HL-60 (cell line): Measurements from ENCODE around the gene DAAM1.

Experiments used
- DNase-seq, 2 experiments: peaks; one replicate each; pipeline ENCODE4 v3.0.0-alpha.2; 2010 to 2020; ENCODE audit warnings: low read depth in 1 of 2, low spot score in 1 of 2
- H3K27ac ChIP-seq: fragments of 250-450 bp; sonication (Bioruptor Pico); replicated peaks from 2 replicates; pipeline ENCODE4 v1.5.1; 2020; ENCODE audit warnings: mild to moderate bottlenecking, moderate library complexity
- H3K27me3 ChIP-seq: fragments of 250-450 bp; sonication (Bioruptor Pico); 2 replicates; pipeline ENCODE4 v1.5.1; 2021; ENCODE audit warnings: mild to moderate bottlenecking, moderate library complexity; ENCODE audit not compliant: insufficient read depth, poor library complexity, severe bottlenecking
- H3K4me3 ChIP-seq: replicated peaks from 2 replicates; pipeline ENCODE4 v1.5.1; 2011; ENCODE audit warnings: mild to moderate bottlenecking, control low read depth, low read length; ENCODE audit not compliant: insufficient read depth
- CTCF ChIP-seq: IDR thresholded peaks from one replicate; pipeline ENCODE4 v1.5.1; 2011; ENCODE audit warnings: low read length, control low read depth, inconsistent platforms; ENCODE audit not compliant: insufficient read depth
- GABPA ChIP-seq: IDR thresholded peaks from 2 replicates; pipeline ENCODE4 v1.6.1; 2012; ENCODE audit warnings: low read depth
- POLR2AphosphoS5 ChIP-seq: IDR thresholded peaks from 2 replicates; pipeline ENCODE4 v1.6.1; 2012; ENCODE audit warnings: low read depth
- REST ChIP-seq: IDR thresholded peaks from 2 replicates; pipeline ENCODE4 v1.6.1; 2012; ENCODE audit warnings: low read depth; ENCODE audit not compliant: insufficient replicate concordance
- SPI1 ChIP-seq: IDR thresholded peaks from 2 replicates; pipeline ENCODE4 v1.6.1; 2012; ENCODE audit warnings: low read depth, mild to moderate bottlenecking, borderline replicate concordance

Gene DAAM1

GRCh38 chr14:59272633-59273032, 84.2 kb downstream of the DAAM1 start:
- no peak overlapping the region for H3K4me3 ChIP-seq
- TF ChIP-seq POLR2AphosphoS5 = no peak
- TF ChIP-seq REST = no peak
- TF ChIP-seq GABPA = no peak
- no peak for TF ChIP-seq CTCF
- no peak for TF ChIP-seq SPI1
- H3K27me3 ChIP-seq = no peaks in the 10 kb centered on the region
- no peak for DNase-seq
- no peak overlapping the region for H3K27ac ChIP-seq

GRCh38 chr14:59273737-59274136, 85.3 kb downstream of the DAAM1 start:
- Histone ChIP-seq H3K27ac (no peak overlapping the region), H3K4me3 (no peak overlapping the region), H3K27me3 (no peaks in the 10 kb centered on the region)
- no peak for TF ChIP-seq POLR2AphosphoS5
- TF ChIP-seq SPI1 = no peak
- no peak for TF ChIP-seq REST
- TF ChIP-seq CTCF = no peak
- no peak for TF ChIP-seq GABPA
- DNase-seq = no peak

- TF ChIP-seq GABPA (no peak), SPI1 (no peak), CTCF (no peak), REST (no peak), POLR2AphosphoS5 (no peak)
- H3K27ac ChIP-seq = no peak overlapping the region
- no peaks in the 10 kb centered on the region for H3K27me3 ChIP-seq
- no peak for DNase-seq
- no peak overlapping the region for H3K4me3 ChIP-seq
Observed at GRCh38 chr14:59274991-59275391, 86.5 kb downstream of the DAAM1 start.
